ENCODE measurements around the gene OR2D3.

GRCh38 chr11:6962673-6963072, 41.9 kb downstream of the OR2D3 start:
- TF ChIP-seq CTCF (IDR thresholded peaks at IDR 0.05; ENCODE audit: insufficient read depth, low read length, poor library complexity, severe bottlenecking) = no peak
- TF ChIP-seq EZH2phosphoT487 (conservative IDR thresholded peaks at IDR 0.05; ENCODE audit: low read length) = no peak

Measured in SU-DHL-6 (cell line).